Astrocyte of the cerebellum (primary cell): ENCODE results near the gene ZNF213.
"Not testable (repeated sequence)": the region's sequence is repeated elsewhere in the genome, so short reads cannot be mapped to it uniquely, and the experiment has no call there.

ENCODE experiments used
- DNase-seq: peaks from one replicate; pipeline ENCODE4 v3.0.0-alpha.2; 2011; ENCODE audit warnings: low read depth
- H3K4me3 ChIP-seq: 2 replicates; pipeline ENCODE4 v1.5.1; 2011; ENCODE audit warnings: mild to moderate bottlenecking, low read depth, low read length, moderate library complexity
- in situ Hi-C: cut with HindIII; loops from 2 replicates; pipeline ENCODE4 v1.10.0; 2017; ENCODE audit warnings: low sequenced_read_pairs
- TF ChIP-seq, protein P1 (sequence below): IDR thresholded peaks from 2 replicates; pipeline ENCODE4 v1.5.1; 2012; ENCODE audit warnings: low read length, low read depth, moderate library complexity, mild to moderate bottlenecking; ENCODE audit errors: missing control alignments

ZNF213 gene

GRCh38 chr16:3158510-3159314 is 23.9 kb downstream of the ZNF213 start:
- H3K4me3 ChIP-seq = peak overlapping the region; percentile 64
- TF ChIP-seq, protein P1, sequence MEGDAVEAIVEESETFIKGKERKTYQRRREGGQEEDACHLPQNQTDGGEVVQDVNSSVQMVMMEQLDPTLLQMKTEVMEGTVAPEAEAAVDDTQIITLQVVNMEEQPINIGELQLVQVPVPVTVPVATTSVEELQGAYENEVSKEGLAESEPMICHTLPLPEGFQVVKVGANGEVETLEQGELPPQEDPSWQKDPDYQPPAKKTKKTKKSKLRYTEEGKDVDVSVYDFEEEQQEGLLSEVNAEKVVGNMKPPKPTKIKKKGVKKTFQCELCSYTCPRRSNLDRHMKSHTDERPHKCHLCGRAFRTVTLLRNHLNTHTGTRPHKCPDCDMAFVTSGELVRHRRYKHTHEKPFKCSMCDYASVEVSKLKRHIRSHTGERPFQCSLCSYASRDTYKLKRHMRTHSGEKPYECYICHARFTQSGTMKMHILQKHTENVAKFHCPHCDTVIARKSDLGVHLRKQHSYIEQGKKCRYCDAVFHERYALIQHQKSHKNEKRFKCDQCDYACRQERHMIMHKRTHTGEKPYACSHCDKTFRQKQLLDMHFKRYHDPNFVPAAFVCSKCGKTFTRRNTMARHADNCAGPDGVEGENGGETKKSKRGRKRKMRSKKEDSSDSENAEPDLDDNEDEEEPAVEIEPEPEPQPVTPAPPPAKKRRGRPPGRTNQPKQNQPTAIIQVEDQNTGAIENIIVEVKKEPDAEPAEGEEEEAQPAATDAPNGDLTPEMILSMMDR = no peak
- DNase-seq = peak; percentile 49
- in situ Hi-C loops = no loop called here

DNA sequence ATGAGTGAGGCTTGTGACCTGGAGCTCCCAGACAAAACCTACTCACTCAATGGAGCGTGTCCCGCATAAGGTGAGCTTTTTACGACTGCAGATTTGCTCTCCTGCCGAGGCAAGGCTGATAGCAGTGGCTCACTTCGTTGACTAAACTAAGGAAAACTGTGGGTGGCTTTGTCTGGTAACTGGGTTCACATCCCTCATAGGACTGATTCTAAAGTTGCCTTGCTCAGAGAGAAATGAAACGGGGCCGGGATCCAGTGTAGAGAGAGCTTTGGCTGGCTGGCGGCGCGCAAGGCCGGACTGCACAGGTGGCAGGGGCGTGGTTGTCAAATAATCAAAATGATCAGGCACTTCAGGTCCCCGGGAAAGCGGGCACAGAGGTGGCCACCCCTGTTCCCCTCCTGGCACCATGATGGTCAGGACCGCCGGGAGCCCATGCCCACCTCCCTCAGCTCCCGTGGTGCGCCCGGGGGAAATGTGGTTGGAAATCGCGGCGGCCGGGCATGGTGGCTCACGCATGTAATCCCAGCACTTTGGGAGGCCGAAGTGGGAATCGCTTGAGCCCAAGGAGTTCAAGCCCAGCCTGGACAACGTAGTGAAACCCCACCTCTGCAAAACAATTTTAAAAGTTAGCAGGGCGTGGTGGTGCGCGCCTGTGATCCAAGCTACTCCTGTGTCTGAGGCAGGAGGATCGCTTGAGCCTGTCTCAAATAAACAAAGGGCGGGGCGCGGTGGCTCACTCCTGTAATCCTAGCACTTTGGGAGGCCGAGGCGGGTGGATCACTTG is 26.6 kb downstream of the ZNF213 start:
- TF ChIP-seq, protein P1 = no peak
- no peak overlapping the region for H3K4me3 ChIP-seq
- in situ Hi-C loops = no loop called here
- DNase-seq = no peak

- no peak overlapping the region for H3K4me3 ChIP-seq
- in situ Hi-C loops = no loop called here
- DNase-seq = no peak
- TF ChIP-seq, protein P1 = no peak
Observed at GRCh38 chr16:3164121-3164991, 29.5 kb downstream of the ZNF213 start.

GRCh38 chr16:3165111-3165822 is 30.4 kb downstream of the ZNF213 start:
- H3K4me3 ChIP-seq = no peak overlapping the region
- in situ Hi-C loops = no loop called here
- TF ChIP-seq, protein P1 = no peak
- DNase-seq = no peak

DNA sequence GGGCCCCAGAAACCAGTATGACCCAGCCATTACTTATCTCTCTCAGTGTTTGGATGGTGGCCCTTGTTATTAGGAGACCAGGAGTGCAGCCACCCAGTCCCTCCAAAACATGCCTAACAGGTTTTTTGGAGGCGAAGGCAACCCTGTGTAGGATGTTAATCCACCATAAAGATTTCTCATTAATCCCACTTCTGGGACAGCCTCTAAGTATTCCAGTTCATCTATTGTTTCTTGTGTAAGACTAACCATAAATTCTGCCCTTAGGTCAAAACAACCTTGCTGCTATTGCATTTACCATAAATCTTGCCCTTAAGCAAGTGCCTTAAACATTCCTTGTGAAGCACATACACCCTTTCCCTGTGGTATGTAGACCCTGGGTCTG is 31.7 kb downstream of the ZNF213 start:
- in situ Hi-C loops = no loop called here
- TF ChIP-seq, protein P1 = no peak
- DNase-seq = no peak
- H3K4me3 ChIP-seq = no peak overlapping the region

GRCh38 chr16:3168729-3169128 is 33.9 kb downstream of the ZNF213 start:
- H3K4me3 ChIP-seq, in situ Hi-C loops, DNase-seq: not testable (repeated sequence)
